Measurements from ENCODE around the gene REC8. TPM values are rescaled to one million over a fixed set of nuclear protein-coding genes. Genes with fewer than 3 reads are reported as not detected.
A peak's percentile ranks its signal among the peaks of the same experiment; 100 is the strongest.

REC8 gene
- total and polyA plus RNA-seq, 2 of the 13 experiments (the other 11 are each of a cell fraction or from before 2014, with no cell fraction given): 3.4 to 14.7 TPM

- TF ChIP-seq ZBTB46 (CRISPR knock-in tag; IDR thresholded peaks at IDR 0.05; ENCODE audit: borderline replicate concordance): peak; percentile 72; the same call in 1 of the 2 replicates
- peak; percentile 99 for TF ChIP-seq NFYB (CRISPR knock-in tag; IDR thresholded peaks at IDR 0.05)
- peak; percentile 71; the same call in 1 of the 2 replicates for TF ChIP-seq NAIF1 (CRISPR knock-in tag; IDR thresholded peaks at IDR 0.05; ENCODE audit: borderline replicate concordance)
- TF ChIP-seq DRAP1 (CRISPR knock-in tag; IDR thresholded peaks at IDR 0.05): peak; percentile 86
- TF ChIP-seq ZNF777 (CRISPR knock-in tag; IDR thresholded peaks at IDR 0.05): peak; percentile 89
- peak; percentile 100 for TF ChIP-seq AGO2 (optimal IDR thresholded peaks at IDR 0.05; ENCODE audit: low read depth, low read length)
- peak; percentile 96 for TF ChIP-seq MXD1 (CRISPR knock-in tag; IDR thresholded peaks at IDR 0.05)
- peak; percentile 99 for TF ChIP-seq ARNT2 (CRISPR knock-in tag; IDR thresholded peaks at IDR 0.05; ENCODE audit: low read depth)
- peak; percentile 66; the same call in 1 of the 2 replicates for TF ChIP-seq ZNF678 (CRISPR knock-in tag; IDR thresholded peaks at IDR 0.05)
- peak; percentile 68; the same call in 1 of the 2 replicates for TF ChIP-seq NCOA2 (CRISPR knock-in tag; IDR thresholded peaks at IDR 0.05)
- peak; percentile 98 for TF ChIP-seq BCL3 (CRISPR knock-in tag; IDR thresholded peaks at IDR 0.05)
- peak; percentile 96 for TF ChIP-seq PTBP1 (IDR thresholded peaks at IDR 0.05; ENCODE audit: low read depth, low read length, poor library complexity, severe bottlenecking)
- TF ChIP-seq TEAD2 (CRISPR knock-in tag; IDR thresholded peaks at IDR 0.05): peak; percentile 84; the same call in 1 of the 2 replicates
- TF ChIP-seq CCAR2 (optimal IDR thresholded peaks at IDR 0.05; ENCODE audit: low read depth, low read length): peak; percentile 74
- TF ChIP-seq RAD51 (IDR thresholded peaks at IDR 0.05; ENCODE audit: borderline replicate concordance): peak; percentile 100
- peak; percentile 85 for TF ChIP-seq FOXO1 (CRISPR knock-in tag; IDR thresholded peaks at IDR 0.05)
- peak; percentile 29 for TF ChIP-seq ZNF30 (CRISPR knock-in tag; IDR thresholded peaks at IDR 0.05)
- peak; percentile 55 for TF ChIP-seq RCOR2 (CRISPR knock-in tag; IDR thresholded peaks at IDR 0.05)
- peak; percentile 97 for TF ChIP-seq ZSCAN29 (CRISPR knock-in tag; conservative IDR thresholded peaks at IDR 0.05)
- peak; percentile 95 for TF ChIP-seq ZNF557 (CRISPR knock-in tag; IDR thresholded peaks at IDR 0.05)
- no peak for TF ChIP-seq ZFP36 (IDR thresholded peaks at IDR 0.05; ENCODE audit: borderline replicate concordance, low read depth, low read length, partially characterized antibody)
- peak; percentile 98 for TF ChIP-seq NFATC3 (CRISPR knock-in tag; IDR thresholded peaks at IDR 0.05)
- peak; percentile 96; the same call in 1 of the 2 replicates for TF ChIP-seq ZSCAN21 (CRISPR knock-in tag; IDR thresholded peaks at IDR 0.05; ENCODE audit: borderline replicate concordance)
- peak; percentile 88 for TF ChIP-seq MLX (CRISPR knock-in tag; IDR thresholded peaks at IDR 0.05)
- peak; percentile 46; the same call in 1 of the 2 replicates for TF ChIP-seq HNF4G (IDR thresholded peaks at IDR 0.05; ENCODE audit: borderline replicate concordance, low read depth, low read length)
- peak; percentile 76; the same call in 1 of the 2 replicates for TF ChIP-seq HNF4G (CRISPR knock-in tag; IDR thresholded peaks at IDR 0.05; ENCODE audit: borderline replicate concordance, low read depth)
Observed at GRCh38 chr14:24212924-24213865, 41.3 kb downstream of the REC8 start, which contains the start of gene CHMP4A (continued).

All from HepG2 (cell line).